ENCODE results near the gene TMEM63C. TPM values are rescaled to one million over a fixed set of nuclear protein-coding genes. Genes with fewer than 3 reads are reported as not detected.
A peak's percentile ranks its signal among the peaks of the same experiment; 100 is the strongest.

The TMEM63C gene, protein sequence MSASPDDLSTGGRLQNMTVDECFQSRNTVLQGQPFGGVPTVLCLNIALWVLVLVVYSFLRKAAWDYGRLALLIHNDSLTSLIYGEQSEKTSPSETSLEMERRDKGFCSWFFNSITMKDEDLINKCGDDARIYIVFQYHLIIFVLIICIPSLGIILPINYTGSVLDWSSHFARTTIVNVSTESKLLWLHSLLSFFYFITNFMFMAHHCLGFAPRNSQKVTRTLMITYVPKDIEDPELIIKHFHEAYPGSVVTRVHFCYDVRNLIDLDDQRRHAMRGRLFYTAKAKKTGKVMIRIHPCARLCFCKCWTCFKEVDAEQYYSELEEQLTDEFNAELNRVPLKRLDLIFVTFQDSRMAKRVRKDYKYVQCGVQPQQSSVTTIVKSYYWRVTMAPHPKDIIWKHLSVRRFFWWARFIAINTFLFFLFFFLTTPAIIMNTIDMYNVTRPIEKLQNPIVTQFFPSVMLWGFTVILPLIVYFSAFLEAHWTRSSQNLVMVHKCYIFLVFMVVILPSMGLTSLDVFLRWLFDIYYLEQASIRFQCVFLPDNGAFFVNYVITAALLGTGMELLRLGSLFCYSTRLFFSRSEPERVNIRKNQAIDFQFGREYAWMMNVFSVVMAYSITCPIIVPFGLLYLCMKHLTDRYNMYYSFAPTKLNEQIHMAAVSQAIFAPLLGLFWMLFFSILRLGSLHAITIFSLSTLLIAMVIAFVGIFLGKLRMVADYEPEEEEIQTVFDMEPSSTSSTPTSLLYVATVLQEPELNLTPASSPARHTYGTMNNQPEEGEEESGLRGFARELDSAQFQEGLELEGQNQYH
- 1 to 10 TPM in 1 of 2 experiments, under 1 TPM in 1; 0.36 to 1.7 TPM for total RNA-seq
- not detected for polyA plus RNA-seq

DNA sequence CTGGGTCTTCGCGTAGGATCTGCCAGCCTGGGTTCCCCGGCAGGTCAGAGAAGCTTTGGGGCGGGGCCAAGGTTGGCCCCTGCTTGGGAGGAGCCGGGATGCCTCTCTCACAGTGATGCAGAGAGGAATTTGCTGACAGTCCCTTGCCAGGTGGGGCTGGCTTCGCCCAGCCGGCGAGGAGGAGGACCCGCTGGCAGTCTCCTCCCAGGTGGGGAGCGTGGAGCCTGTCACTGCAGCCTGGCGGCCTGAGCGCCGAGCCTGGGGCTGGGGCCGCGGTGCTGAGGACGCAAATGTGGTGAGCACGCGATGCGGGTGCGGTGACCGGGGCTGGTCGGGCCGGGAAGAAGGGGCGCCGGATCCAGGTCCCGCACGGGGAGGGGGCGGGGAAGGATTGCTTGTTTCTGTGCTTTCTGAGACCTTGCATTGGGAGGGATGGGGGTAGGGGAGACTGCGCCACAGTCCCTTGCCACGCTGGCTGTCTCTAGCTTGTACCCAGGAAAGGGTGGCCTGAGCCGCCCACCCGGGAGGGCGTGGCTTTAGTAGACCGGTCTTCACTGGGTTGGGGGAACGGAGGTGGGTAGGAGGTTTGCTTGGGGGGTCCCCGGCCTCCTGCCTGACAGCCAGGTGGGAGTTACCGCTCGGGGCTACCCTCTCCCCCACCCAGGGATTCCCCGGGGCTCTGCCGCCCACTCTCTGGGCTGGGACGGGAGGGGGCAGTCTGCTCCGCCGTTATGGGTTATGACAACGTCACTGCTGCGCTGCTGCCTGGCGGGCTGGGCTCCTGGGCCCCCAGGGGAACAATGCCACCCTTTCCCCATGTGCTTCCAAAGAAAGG is at the start of gene TMEM63C:
TSS of gene TMEM63C (plus strand) at position 196 of the 835 bp plus-strand sequence. CDS start 37,016 bp downstream, outside the sequence.
- no peaks in the 10 kb centered on the region for H3K9me3 ChIP-seq (ENCODE audit: control insufficient read depth in 1 of 2, low read length in 2 of 2)

DNA sequence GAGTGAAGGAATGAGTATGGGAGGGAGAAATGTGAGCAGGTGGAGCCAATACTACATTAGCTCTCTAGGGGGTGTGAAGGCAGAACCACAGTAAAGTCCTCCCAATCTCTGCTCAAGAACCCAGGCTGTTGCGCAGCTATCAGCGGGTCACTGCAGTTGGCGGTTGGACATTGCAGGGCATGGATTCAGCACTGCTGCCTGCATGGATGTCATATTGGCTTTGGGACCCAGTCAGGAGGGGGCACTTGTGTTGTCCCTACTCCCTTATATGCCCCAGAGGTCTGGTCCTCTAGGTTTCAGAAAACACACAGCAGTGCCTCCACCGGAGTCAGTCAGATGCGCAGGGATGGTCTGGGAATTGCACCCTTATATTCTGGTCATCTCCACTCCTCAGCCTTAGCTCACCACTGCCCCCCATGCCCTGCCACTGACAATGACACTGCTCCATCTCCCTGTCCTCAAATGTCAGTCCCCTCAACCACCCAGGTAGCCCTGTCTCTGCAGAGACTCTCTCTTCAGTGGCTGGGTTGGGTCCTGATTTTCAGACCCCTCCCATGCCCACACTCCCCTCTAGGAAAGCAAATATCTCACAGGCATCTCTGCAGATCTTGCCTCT is 49.6 kb upstream of the TMEM63C start:
- H3K9me3 Mint-ChIP-seq = peaks cover 0 to 5% (median 2%) of the 10 kb centered on the region in 8 donors
- peaks cover 0 to 7% (median 2%) of the 10 kb centered on the region in 4 donors for H3K4me1 Mint-ChIP-seq
- Histone ChIP-seq H3K27ac (ENCODE audit: low read depth, low read length) (no peak overlapping the region), H3K27me3 (ENCODE audit: insufficient read depth, low read length) (peaks cover 3% of the 10 kb centered on the region), H3K4me1 (ENCODE audit: insufficient read depth, low read length) (no peaks in the 10 kb centered on the region), H3K9me3 (ENCODE audit: control insufficient read depth in 1 of 2, low read length in 2 of 2) (no peaks in the 10 kb centered on the region), H3K4me3 (ENCODE audit: low read length in 2 of 2) (no peak overlapping the region), H3K36me3 (ENCODE audit: insufficient read depth, low read length) (no peaks in the 10 kb centered on the region)
- no peak overlapping the region for H3K4me3 Mint-ChIP-seq
- peaks cover 38 to 54% of the 10 kb centered on the region in 2 donors for H3K27me3 Mint-ChIP-seq
- no peaks in the 10 kb centered on the region for H3K36me3 Mint-ChIP-seq
- H3K27ac Mint-ChIP-seq = peak overlapping the region in 1 of 7 donors; percentile 13
- POLR2A ChIA-PET (ENCODE audit: partially characterized antibody) = interaction anchor here (1.3 kb wide), 1 partner anchor 10 kb away, joined by 3 read pairs; no protein-coding TSS in a partner anchor
- no peak for DNase-seq
- intact Hi-C loops (cut with micrococcal nuclease) = no loop called here
- CTCF ChIA-PET (ENCODE audit: partially characterized antibody) = interaction anchor here (1.3 kb wide), 1 partner anchor 23 kb away, joined by 5 read pairs; no protein-coding TSS in a partner anchor

More for the DNA sequence above, at the start of gene TMEM63C:
- no peaks in the 10 kb centered on the region for H3K27me3 ChIP-seq (ENCODE audit: insufficient read depth, low read length)
- ChIA-PET POLR2A (ENCODE audit: partially characterized antibody) (no interaction called here), CTCF (ENCODE audit: partially characterized antibody) (no interaction called here)
- no peak within 1 kb of the TSS for H3K27ac ChIP-seq (ENCODE audit: low read depth, low read length)
- H3K4me3 ChIP-seq (ENCODE audit: low read length in 2 of 2) = peak within 1 kb of the TSS; percentile 22 to 61
- Mint-ChIP-seq H3K27ac (peak within 1 kb of the TSS in 5 of 7 donors; percentile 44 to 83 (median 72)), H3K9me3 (no peaks in the 10 kb centered on the region), H3K27me3 (peaks cover 9 to 12% of the 10 kb centered on the region in 2 donors), H3K4me1 (peaks cover 5 to 20% (median 11%) of the 10 kb centered on the region in 4 donors), H3K36me3 (no peaks in the 10 kb centered on the region), H3K4me3 (peak within 1 kb of the TSS; percentile 74 to 85 (median 81))
- DNase-seq = peak; percentile 32 to 70 (median 54)
- peaks cover 18% of the 10 kb centered on the region for H3K4me1 ChIP-seq (ENCODE audit: insufficient read depth, low read length)
- H3K36me3 ChIP-seq (ENCODE audit: insufficient read depth, low read length) = no peaks in the 10 kb centered on the region
- intact Hi-C loops (cut with micrococcal nuclease) = no loop called here

DNA sequence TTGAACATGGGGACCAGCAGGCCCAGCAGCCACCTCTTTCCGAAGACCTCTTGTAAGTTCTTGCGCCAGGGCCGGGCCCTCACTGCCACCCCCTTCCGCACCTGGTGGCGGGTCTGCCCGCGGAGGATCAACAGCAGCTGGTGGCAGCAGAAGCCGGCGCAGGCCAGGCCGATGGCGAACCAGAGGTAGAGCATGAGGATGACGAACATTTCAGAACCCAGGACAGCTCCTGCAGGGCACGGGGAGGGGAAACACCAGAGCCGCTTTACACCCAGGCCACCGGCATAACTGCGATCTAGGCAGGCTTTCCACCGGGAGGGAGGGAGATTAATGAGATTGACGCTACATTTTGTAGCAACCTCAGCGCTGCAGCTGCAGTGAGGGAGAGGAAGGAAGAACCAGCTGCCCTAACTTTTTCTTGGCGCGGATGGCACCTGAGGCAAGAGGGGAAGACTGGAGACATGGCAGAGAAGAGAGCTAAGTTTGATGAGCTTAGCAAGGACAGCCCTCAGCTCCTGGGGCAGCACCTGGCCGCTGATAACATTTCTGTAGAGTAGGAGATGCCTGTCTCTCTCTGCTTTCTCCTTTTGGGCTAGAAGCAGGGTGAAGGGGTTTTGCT is 47.8 kb upstream of the TMEM63C start:
- Histone ChIP-seq H3K27ac (ENCODE audit: low read depth, low read length) (no peak overlapping the region), H3K27me3 (ENCODE audit: insufficient read depth, low read length) (peaks cover 3% of the 10 kb centered on the region), H3K4me3 (ENCODE audit: low read length in 2 of 2) (no peak overlapping the region), H3K9me3 (ENCODE audit: control insufficient read depth in 1 of 2, low read length in 2 of 2) (no peaks in the 10 kb centered on the region), H3K4me1 (ENCODE audit: insufficient read depth, low read length) (no peaks in the 10 kb centered on the region), H3K36me3 (ENCODE audit: insufficient read depth, low read length) (no peaks in the 10 kb centered on the region)
- Mint-ChIP-seq H3K27ac (no peak overlapping the region), H3K4me1 (peaks cover 0 to 11% (median 3%) of the 10 kb centered on the region in 4 donors), H3K36me3 (no peaks in the 10 kb centered on the region), H3K9me3 (peaks cover 0 to 5% (median 2%) of the 10 kb centered on the region in 8 donors), H3K4me3 (no peak overlapping the region), H3K27me3 (peaks cover 41 to 57% of the 10 kb centered on the region in 2 donors)
- CTCF ChIA-PET (ENCODE audit: partially characterized antibody) = interaction anchor here (1.3 to 3.4 kb wide), 5 partner anchors 10 to 182 kb away, joined by 3 to 12 read pairs (median 7); no protein-coding TSS in a partner anchor
- peak; percentile 48 to 68 (median 54) for DNase-seq
- POLR2A ChIA-PET (ENCODE audit: partially characterized antibody) = interaction anchor here (1.4 to 1.8 kb wide), 2 partner anchors 10 to 35 kb away, joined by 4 to 8 read pairs; no protein-coding TSS in a partner anchor
- intact Hi-C loops (cut with micrococcal nuclease) = no loop called here

DNA sequence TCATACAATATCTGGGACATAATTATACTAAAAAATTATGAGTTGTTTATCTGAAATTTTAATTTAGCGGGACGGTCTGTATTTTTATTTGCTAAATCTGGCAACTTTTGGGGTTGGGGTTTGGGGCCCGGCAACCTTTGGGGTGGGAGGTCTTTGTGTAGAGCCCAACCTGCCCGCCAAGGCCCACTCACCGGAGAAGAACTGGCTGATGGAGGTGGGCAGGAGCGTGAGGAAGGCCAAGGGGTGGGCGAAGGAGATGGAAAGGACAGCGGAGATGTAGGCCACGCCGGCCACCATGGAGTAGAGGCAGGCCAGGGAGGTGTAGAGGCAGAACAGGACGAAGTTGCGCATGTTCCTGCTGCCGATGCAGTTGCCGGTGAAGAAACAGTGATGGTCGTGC is 42.6 kb upstream of the TMEM63C start:
- Histone ChIP-seq H3K27me3 (ENCODE audit: insufficient read depth, low read length) (peaks cover 25% of the 10 kb centered on the region), H3K27ac (ENCODE audit: low read depth, low read length) (no peak overlapping the region), H3K9me3 (ENCODE audit: control insufficient read depth in 1 of 2, low read length in 2 of 2) (no peaks in the 10 kb centered on the region), H3K4me3 (ENCODE audit: low read length in 2 of 2) (no peak overlapping the region), H3K36me3 (ENCODE audit: insufficient read depth, low read length) (no peaks in the 10 kb centered on the region), H3K4me1 (ENCODE audit: insufficient read depth, low read length) (peaks cover 20% of the 10 kb centered on the region)
- ChIA-PET CTCF (ENCODE audit: partially characterized antibody) (interaction anchor here (1.0 to 1.2 kb wide), 2 partner anchors 11 to 19 kb away, joined by 3 to 4 read pairs; no protein-coding TSS in a partner anchor), POLR2A (ENCODE audit: partially characterized antibody) (no interaction called here)
- Mint-ChIP-seq H3K27ac (no peak overlapping the region), H3K27me3 (peaks cover 50 to 58% of the 10 kb centered on the region in 2 donors), H3K4me3 (peak overlapping the region in 7 of 8 donors; percentile 15 to 81 (median 48)), H3K4me1 (peaks cover 11 to 45% (median 16%) of the 10 kb centered on the region in 4 donors), H3K36me3 (no peaks in the 10 kb centered on the region), H3K9me3 (no peaks in the 10 kb centered on the region)
- no peak for DNase-seq
- intact Hi-C loops (cut with micrococcal nuclease) = loop anchor here (5.0 kb wide), 1 partner anchor 178 kb away; no protein-coding TSS in a partner anchor

DNA sequence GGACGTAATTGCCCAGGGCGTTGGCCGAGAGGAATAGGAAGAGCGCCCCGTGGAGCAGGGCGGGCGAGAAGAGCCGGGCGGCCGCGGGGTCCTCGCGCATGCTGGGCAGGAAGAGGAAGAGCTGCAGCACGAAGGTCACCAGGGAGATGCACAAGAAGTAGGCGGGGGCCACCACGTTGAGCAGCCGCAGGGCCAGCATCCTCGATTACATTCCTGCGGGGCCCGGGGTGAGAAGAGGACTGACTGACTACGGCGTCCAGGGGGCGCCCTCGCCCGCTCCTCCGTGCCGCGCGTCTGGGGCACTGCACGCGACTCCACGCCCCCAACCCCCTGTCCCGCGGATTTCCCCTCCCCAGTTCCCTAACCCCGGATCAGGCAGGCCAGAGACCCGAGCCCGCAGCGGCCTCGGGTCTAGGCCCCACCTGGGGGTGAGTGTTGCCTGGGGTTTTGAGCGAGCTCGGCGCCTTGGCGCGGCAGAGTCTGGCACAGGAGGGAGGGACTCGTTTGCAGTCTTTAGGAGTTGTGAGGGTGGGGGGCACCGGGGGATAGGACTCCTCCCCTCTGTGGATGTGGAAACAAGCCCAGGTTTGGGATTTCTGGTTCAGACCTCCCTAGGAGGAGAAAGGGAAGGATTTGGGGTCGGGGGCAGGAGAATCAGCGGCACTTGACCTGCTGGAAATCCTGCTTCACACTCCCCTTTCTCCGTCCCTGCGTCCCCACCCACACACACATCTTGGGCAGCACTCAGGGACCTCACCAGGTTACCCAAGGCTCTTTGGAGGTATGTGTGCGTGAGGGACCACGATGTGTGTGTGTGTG is 41.8 kb upstream of the TMEM63C start:
- DNase-seq = peak in 3 of 5 donors; percentile 16 to 43 (median 37)
- no peak overlapping the region for H3K27ac Mint-ChIP-seq
- CTCF ChIA-PET (ENCODE audit: partially characterized antibody) = no interaction called here
- Histone ChIP-seq H3K4me1 (ENCODE audit: insufficient read depth, low read length) (peaks cover 20% of the 10 kb centered on the region), H3K9me3 (ENCODE audit: control insufficient read depth in 1 of 2, low read length in 2 of 2) (no peaks in the 10 kb centered on the region), H3K4me3 (ENCODE audit: low read length in 2 of 2) (no peak overlapping the region), H3K27ac (ENCODE audit: low read depth, low read length) (no peak overlapping the region), H3K27me3 (ENCODE audit: insufficient read depth, low read length) (peaks cover 30% of the 10 kb centered on the region), H3K36me3 (ENCODE audit: insufficient read depth, low read length) (no peaks in the 10 kb centered on the region)
- intact Hi-C loops (cut with micrococcal nuclease) = loop anchor here (5.0 kb wide), 1 partner anchor 178 kb away; no protein-coding TSS in a partner anchor
- no peaks in the 10 kb centered on the region for H3K9me3 Mint-ChIP-seq
- POLR2A ChIA-PET (ENCODE audit: partially characterized antibody) = no interaction called here
- peak overlapping the region; percentile 49 to 81 (median 64) for H3K4me3 Mint-ChIP-seq
- H3K4me1 Mint-ChIP-seq = peaks cover 11 to 41% (median 16%) of the 10 kb centered on the region in 4 donors
- H3K36me3 Mint-ChIP-seq = no peaks in the 10 kb centered on the region
- peaks cover 52 to 56% of the 10 kb centered on the region in 2 donors for H3K27me3 Mint-ChIP-seq

Measured in CD4-positive, alpha-beta memory T cell (primary cell).